ENCODE measurements around the gene PPP1R7.

Gene PPP1R7

DNA sequence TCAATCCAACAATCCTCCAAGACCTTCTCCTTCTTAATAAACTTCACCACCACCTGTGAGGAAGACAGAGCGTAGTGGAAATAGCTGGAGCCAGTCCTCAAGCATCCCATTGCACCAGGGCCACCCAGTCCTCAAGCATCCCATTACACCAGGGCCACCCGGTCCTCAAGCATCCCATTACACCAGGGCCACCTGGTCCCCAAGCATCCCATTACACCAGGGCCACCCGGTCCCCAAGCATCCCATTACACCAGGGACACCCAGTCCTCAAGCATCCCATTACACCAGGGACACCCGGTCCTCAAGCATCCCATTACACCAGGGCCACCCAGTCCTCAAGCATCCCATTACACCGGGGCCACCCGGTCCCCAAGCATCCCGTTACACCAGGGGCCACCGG, 34.9 kb upstream of the PPP1R7 start:
- Histone ChIP-seq H3K27me3 (replicated peaks; ENCODE audit: control insufficient read depth, insufficient read depth, low read length) (no peaks in the 10 kb centered on the region), H3K4me3 (replicated peaks; ENCODE audit: low read depth, low read length) (no peak overlapping the region), H3K36me3 (ENCODE audit: control insufficient read depth, insufficient read depth, low read length) (peaks cover 12% of the 10 kb centered on the region)
- no peak for DNase-seq (ENCODE audit: extremely low read depth, insufficient read length)
- TF ChIP-seq, protein P1, sequence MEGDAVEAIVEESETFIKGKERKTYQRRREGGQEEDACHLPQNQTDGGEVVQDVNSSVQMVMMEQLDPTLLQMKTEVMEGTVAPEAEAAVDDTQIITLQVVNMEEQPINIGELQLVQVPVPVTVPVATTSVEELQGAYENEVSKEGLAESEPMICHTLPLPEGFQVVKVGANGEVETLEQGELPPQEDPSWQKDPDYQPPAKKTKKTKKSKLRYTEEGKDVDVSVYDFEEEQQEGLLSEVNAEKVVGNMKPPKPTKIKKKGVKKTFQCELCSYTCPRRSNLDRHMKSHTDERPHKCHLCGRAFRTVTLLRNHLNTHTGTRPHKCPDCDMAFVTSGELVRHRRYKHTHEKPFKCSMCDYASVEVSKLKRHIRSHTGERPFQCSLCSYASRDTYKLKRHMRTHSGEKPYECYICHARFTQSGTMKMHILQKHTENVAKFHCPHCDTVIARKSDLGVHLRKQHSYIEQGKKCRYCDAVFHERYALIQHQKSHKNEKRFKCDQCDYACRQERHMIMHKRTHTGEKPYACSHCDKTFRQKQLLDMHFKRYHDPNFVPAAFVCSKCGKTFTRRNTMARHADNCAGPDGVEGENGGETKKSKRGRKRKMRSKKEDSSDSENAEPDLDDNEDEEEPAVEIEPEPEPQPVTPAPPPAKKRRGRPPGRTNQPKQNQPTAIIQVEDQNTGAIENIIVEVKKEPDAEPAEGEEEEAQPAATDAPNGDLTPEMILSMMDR (IDR thresholded peaks at IDR 0.05; ENCODE audit: insufficient read depth, low read length, poor library complexity, severe bottlenecking), result no peak

DNA sequence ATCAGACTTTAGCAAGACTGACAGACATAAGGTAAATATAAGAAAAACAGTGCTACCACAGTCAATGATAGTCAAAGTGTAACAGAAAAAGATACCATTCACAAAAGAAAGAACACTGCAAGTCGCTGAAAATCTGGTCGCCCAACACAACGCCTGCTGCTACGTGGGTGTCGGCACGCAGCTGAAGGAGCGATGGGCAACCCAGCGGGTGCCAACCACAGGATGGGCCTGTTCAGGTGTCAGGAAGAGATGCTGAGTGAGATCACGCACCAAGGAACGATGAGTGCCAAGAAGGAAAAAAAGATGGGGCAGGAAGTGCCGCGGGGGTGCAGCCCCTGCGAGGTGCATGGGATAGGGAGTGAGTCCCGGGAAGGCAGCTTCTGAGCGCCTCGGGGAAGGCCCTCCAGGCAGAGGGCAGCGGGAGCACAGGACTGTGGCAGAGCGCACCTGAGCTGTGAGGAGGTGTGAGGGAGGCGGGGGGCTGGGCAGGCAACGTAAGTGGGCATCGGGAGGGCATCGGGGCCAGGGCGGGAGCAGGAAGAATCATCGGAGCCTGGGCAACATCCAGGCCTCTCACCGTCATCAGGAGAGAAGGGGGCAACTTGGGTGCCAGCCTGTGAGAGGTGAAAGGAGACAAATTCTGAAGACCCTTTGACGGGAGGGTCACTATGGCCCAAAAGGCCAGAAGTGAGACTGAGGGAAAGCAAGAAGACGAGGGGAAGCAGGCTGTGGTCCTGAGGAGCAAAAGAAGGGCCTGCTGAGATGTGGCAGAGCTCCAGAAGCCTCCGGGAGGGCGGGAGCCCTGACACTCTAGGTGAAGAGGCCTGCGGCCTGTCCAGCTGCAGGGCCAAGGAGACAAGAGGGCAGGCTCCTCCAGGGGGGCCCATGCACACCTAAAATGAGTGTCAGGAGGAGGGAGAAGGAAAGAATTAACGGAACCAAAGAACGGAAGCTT, 33.4 kb upstream of the PPP1R7 start:
- no peaks in the 10 kb centered on the region for H3K27me3 ChIP-seq (replicated peaks; ENCODE audit: control insufficient read depth, insufficient read depth, low read length)
- H3K36me3 ChIP-seq (ENCODE audit: control insufficient read depth, insufficient read depth, low read length), result peaks cover 11% of the 10 kb centered on the region
- DNase-seq (ENCODE audit: extremely low read depth, insufficient read length), result no peak
- TF ChIP-seq, protein P1 (IDR thresholded peaks at IDR 0.05; ENCODE audit: insufficient read depth, low read length, poor library complexity, severe bottlenecking), result no peak
- no peak overlapping the region for H3K4me3 ChIP-seq (replicated peaks; ENCODE audit: low read depth, low read length)

DNA sequence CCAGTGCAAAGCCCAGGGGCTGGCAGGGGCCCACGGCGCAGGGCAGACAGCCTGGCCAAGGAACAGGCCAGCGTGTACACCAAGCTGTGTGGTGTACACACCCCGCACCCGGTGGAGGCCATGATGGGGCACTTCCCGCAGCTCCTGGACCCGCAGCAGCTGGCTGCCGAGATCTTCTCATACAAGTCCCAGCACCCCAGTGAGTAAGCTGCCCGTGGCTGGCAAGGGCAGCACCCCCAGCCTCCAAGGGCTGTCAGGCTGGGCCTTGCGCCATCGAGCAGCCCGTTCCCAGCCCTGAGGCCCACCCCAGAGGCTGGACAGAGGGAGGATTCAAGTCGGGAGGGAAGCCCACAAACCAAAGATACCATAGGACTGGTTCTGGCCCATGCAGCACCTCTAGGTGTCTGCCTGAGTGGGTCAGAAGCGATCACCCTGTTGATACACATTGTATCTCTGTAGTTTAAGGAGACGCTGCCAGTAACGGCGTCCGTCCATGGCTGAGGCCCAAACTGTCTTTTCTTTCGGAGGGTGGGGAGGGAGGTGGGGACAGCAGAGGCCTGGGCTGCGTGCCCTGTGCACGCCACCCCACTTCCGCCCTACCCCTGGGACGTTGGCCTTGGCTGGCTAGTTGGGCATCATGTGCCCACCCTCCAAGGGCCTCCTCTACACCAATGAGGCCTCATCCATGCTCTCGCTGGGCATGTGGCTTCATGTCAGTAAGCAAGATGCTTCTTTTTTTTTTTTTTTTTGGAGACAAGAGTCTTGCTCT, 31.3 kb upstream of the PPP1R7 start:
- no peak overlapping the region for H3K4me3 ChIP-seq (replicated peaks; ENCODE audit: low read depth, low read length)
- H3K36me3 ChIP-seq (ENCODE audit: control insufficient read depth, insufficient read depth, low read length), result peaks cover 17% of the 10 kb centered on the region
- TF ChIP-seq, protein P1 (IDR thresholded peaks at IDR 0.05; ENCODE audit: insufficient read depth, low read length, poor library complexity, severe bottlenecking), result no peak
- H3K27me3 ChIP-seq (replicated peaks; ENCODE audit: control insufficient read depth, insufficient read depth, low read length), result no peaks in the 10 kb centered on the region
- no peak for DNase-seq (ENCODE audit: extremely low read depth, insufficient read length)

DNA sequence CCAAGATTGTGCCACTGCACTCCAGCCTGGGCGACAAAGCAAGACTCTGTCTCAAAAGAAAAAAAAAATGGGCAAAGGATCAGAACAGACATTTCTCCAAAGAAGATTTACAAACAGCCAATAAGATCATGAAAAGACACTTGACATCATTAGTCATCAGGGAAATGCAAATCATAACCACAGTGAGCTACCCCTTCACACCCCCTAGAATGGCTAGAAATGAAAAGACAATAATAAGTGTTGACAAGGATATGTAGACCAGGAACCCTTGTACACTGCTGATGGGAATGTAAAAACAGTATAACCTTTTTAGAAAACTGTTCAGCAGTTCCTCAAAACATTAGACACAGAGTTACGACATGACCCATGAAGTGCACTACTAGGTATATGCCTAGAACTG, 29.8 kb upstream of the PPP1R7 start:
- no peak overlapping the region for H3K4me3 ChIP-seq (replicated peaks; ENCODE audit: low read depth, low read length)
- no peak for DNase-seq (ENCODE audit: extremely low read depth, insufficient read length)

DNA sequence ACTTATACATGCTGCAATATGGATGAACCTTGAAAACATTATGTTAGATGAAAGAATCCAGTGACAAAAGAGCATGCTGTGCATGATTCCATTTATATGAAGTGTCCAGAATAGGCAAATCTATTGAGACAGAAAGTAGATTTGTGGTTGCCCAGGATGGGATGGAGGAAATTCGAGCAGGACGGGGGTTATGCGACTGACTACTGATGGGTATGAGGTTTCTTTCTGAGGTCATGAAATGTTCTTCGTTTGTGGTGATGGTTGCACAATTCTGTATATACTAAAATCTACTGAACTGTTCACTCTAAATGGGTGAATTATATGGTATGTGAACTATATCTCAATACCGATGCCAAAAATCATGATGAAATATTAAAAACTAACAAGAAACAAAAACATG, 29.3 kb upstream of the PPP1R7 start:
- DNase-seq (ENCODE audit: extremely low read depth, insufficient read length), result no peak
- TF ChIP-seq, protein P1 (IDR thresholded peaks at IDR 0.05; ENCODE audit: insufficient read depth, low read length, poor library complexity, severe bottlenecking), result no peak
- no peak overlapping the region for H3K4me3 ChIP-seq (replicated peaks; ENCODE audit: low read depth, low read length)
- no peaks in the 10 kb centered on the region for H3K27me3 ChIP-seq (replicated peaks; ENCODE audit: control insufficient read depth, insufficient read depth, low read length)
- H3K36me3 ChIP-seq (ENCODE audit: control insufficient read depth, insufficient read depth, low read length), result peaks cover 11% of the 10 kb centered on the region

More for the DNA sequence above, 29.8 kb upstream of the PPP1R7 start:
- Histone ChIP-seq H3K27me3 (replicated peaks; ENCODE audit: control insufficient read depth, insufficient read depth, low read length) (no peaks in the 10 kb centered on the region), H3K36me3 (ENCODE audit: control insufficient read depth, insufficient read depth, low read length) (peaks cover 14% of the 10 kb centered on the region)
- TF ChIP-seq, protein P1 (IDR thresholded peaks at IDR 0.05; ENCODE audit: insufficient read depth, low read length, poor library complexity, severe bottlenecking), result no peak
